HG02943 (cell line): ENCODE measurements around the gene COA6.
"Not testable (repeated sequence)": the region's sequence is repeated elsewhere in the genome, so short reads cannot be mapped to it uniquely, and the experiment has no call there.

ENCODE experiments used
- ATAC-seq: cut with Tn5 transposase; IDR thresholded peaks from one replicate; pipeline ENCODE4 v1.9.1; 2021; ENCODE audit warnings: mild to moderate bottlenecking, low read depth, moderate library complexity; ENCODE audit not compliant: unreplicated experiment

COA6 gene

DNA sequence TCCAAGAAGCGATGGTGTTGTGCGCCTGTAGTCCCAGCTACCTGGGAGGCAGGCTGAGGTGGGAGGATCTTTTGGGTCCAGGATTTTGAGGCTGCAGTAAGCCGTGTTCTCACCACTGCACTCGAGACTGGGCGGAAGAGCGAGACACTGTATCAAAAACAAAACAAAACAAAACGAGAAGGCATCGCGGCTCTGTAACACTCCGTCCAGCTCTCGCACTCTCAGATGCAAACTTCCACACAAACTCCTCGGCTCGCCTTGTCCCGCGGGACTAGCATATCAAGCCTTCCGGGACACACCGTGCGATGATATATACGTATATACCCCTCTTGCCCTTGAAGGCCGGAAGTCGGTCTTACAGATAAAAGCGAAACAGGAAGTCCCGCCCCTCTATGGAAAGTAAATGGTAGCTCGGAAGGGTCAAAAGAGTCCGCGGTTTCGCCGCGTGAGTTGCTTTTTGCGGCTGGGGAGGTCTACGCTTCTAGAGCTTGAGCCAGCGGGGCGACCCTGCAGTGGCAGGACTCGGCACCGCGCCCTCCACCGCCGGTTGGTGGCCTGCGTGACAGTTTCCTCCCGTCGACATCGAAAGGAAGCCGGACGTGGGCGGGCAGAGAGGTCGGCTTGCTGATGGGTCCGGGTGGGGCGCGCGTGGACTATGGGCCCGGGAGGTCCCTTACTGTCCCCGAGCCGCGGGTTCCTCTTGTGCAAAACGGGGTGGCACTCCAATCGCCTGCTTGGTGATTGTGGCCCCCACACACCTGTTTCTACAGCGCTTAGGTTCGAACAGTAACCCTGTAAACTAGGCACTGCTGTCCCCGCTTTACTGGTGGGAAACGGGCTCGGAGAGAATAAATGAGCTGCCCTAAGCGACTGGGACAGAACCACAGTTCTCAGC, at the start of gene COA6:
TSS of gene COA6 (plus strand) at position 393 of the 895 bp plus-strand sequence. CDS start at position 404, 11 bp downstream.
- peak; percentile 93 for ATAC-seq

DNA sequence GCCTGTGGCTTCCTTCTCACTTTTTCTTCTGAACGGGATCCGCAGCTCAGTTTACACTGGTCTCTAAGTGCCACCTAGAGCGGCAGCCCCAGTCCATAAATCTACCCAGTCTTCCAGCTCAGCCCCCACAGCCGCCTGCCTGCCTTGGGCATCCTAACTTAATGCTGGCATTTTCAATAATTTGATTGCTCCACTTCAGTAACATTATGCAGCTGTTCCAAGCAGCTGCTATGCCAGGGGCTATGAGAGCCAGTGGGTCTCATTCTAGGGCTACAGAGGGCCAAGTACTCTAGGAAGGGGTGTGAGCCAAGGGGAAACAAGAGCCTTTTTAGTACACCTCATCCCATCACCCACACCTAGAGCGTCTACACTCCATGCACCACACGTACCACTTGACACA, 48.4 kb upstream of the COA6 start:
- no peak for ATAC-seq

GRCh38 chr1:234325878-234326496, 47.3 kb upstream of the COA6 start:
- no peak for ATAC-seq

GRCh38 chr1:234326497-234327366, 46.5 kb upstream of the COA6 start:
- no peak for ATAC-seq

- ATAC-seq: no peak
These were observed 45.6 kb upstream of the COA6 start for GRCh38 chr1:234327577-234328164.

DNA sequence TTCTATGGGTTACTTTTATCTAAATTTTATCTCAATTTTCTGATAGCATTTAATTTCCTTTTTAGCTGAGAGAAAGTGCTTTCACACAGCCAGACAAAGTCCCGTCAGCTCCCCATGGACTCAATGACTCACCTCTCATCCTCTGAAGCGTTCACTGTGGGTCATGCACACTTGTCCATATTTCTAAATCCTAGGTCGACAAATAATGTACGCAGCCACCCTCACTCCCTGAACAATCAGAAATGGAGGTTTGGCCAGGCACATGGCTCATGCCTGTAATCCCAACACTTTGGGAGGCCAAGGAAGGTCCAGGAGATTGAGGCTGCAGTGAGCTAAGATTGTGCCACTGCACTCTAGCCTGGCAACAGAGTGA, 42.4 kb upstream of the COA6 start:
- ATAC-seq: no peak

DNA sequence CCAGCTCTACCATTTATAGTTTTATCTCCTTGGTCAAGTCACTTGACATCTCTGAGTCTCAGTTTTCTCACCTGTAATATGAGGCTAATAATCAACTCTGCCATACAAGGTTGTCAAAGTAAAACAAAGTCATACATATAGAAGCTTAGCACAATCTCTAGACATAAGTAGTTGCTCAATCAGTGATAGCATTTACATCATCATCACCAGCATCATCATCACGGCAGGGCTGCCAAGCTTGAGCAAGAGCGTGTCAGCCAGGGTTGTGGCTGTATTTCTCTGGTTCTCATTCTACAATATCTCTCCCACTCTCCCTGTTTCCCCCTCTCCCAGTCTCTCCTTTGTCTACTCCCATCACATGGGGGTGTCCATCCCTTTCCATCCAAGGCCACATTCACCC, 41.7 kb upstream of the COA6 start:
- ATAC-seq: no peak

DNA sequence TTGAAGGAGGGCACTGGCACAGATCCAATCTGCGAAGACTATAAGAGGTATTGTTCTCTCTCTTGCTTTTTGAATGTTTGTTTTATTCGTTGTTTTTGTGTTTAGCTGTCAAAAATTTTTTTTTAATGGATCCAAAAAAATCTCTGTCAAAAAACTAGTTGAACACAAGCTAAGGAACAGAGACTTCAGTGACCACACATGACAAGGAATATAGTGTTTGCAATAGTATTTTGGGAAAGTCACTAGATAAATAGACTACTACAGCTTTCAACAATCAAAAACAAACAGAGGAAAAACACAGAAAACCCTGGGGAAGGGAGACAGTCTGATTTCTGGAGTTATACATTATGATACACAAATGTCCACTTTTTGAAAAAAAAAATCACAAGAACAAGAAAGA, 36.9 kb upstream of the COA6 start:
- ATAC-seq: no peak

- no peak for ATAC-seq
These were observed 36.0 kb upstream of the COA6 start for GRCh38 chr1:234337233-234337632.

DNA sequence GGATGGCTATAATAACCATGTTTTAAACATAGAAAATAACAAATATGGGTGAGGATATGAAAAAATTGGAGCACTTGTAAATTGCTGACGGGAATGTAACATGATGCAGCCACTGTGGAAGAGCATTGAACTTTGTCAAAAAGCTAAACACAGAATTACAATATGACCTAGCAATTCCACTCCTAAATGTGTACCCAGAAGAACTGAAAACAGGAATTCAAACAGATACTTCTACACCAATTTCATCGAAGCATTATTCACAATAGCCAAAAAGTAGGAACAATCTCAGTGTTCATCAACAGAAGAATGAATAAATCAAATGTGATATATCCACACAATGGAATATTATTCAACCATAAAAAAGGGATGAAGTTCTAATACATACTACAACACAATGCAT, 32.7 kb upstream of the COA6 start:
- no peak for ATAC-seq

DNA sequence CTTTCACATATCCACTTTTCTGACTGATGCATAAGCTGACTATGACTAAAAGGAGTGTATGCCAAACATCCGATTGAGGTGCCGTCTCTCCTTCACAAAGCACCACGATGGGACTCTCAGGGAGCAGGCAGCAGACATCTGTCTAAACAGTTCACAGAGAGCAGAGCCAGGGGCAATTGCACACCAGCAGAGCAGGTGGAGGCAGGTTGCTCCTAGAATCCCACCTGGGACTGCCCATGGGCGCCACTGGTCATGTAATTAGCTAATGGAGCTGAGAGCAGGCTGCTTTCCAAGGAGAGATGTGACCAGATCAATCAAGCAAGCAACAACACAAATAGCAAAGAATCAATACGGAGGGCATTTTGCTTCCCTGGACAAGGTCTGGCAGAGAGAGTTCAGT, 30.5 kb upstream of the COA6 start:
- ATAC-seq: no peak

DNA sequence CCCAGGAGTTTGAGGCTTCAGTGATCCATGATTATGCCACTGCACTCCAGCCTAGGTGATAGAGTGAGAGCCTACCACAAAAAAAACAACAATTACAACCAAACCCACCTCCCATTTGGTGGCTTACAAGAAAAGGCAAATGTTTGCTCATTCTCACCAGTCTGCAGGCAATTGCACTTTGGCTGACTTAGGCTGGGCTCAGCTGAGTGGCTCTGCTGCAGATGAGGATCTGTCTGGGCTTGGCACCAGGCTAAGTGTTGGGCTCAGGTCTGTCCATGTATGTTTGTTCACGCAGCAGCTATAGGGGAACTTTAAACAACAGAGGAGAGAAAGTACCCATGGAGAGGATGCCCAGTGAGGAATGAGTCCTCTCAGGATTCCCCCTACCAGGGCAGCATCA, 28.0 kb upstream of the COA6 start:
- no peak for ATAC-seq

DNA sequence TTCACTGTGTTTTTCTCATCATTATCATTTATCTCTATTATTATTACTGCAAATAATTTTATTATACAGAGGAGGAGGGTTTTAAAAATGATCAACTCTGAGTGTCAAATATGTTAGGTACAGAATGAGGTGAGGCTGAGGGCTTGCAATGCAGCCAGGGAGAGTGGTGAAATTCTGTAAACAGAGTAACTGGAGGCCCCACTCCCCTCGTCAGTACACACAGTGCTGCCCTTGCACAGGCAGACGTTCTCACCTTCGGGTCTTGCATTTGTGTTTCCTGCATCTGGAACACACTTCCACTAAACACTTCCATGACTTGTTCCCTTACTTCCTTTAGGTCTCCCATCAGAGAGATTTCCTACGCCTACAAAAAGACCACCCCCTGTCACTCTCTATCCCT, 24.3 kb upstream of the COA6 start:
- no peak for ATAC-seq

- no peak for ATAC-seq
These were observed 17.3 kb upstream of the COA6 start for GRCh38 chr1:234355782-234356510.

- not testable (repeated sequence) for ATAC-seq
These were observed 16.5 kb upstream of the COA6 start for GRCh38 chr1:234356615-234357269.

DNA sequence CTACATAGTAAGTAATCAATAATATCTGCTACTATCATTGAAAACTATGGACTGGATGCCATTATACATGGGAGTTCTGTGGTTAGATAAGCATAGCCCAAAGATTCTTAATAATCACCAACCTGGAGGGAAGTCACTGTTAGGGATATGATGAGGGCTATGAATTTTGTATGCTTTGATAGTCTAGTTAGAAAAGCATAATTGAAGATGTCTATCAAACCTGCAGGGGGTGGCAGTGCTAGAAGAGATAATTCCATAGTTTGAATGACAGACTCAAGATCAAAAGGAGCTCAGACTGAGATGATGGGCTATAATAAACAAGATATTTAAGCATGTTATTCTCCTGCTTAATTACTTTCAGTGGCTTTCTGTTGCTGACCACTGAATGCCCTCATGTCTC, 15.4 kb upstream of the COA6 start:
- no peak for ATAC-seq

- ATAC-seq: no peak
These were observed 12.1 kb upstream of the COA6 start for GRCh38 chr1:234361102-234361603.

DNA sequence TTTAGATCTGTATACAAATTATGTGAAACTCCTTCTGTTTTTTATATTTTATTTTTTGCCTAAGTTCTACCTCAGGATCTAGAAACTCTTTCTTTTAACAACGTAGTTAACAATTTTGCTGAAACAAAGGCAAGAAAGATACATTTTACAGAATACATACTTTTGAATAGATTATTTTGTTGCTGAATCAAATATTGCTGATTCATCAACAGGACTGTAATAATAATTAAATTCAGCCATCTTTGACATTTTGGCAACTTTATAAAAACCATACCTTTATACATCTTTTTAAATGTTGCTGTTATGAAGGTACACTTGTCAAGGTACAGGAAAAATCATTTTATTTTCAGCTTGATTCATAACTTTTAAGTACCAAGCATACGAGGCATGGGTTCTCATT, 10.7 kb upstream of the COA6 start:
- no peak for ATAC-seq

DNA sequence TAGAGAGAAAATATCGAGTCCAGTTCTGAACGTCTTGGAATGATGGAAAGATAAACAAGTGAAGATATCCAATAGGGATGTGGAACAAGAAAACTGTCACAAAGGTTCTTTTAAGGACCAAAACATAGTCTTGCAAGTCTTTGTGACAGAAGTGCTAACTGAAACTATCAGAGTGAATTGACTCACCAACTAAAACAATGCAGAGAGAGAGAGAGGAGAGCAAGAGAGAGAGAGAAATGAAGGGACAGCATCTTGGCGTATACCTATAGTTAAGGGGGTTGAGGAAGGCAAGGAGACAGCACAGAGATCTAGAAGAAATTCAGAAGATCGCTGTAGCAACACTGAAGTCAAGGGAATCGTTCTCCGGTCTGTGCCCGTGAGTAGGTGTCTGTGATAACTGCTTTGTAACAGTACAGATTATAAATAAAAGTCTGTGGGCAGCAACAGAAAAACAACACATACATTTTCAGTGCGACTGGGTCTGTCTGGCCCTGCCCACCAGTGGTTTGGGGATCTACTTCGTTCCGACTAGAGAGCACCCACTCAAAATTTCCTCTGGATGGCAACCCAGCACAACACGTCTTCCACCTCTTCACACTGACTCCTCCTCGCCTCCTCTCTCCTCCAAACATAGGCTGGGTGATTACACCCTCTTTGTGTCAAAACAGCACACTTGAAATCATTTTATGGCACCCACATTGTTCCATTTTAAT, 4.8 kb upstream of the COA6 start:
- ATAC-seq: no peak
